Stimulated activated CD8-positive, alpha-beta memory T cell treated with anti-CD3 and anti-CD28 coated beads, Interleukin-15, amount 100 ng/mL, for 4 hours (primary cell): Measurements from ENCODE around the gene RSPRY1.
"Not testable (repeated sequence)": the region's sequence is repeated elsewhere in the genome, so short reads cannot be mapped to it uniquely, and the experiment has no call there.

ENCODE experiments used
- DNase-seq, 2 donors: peaks; one replicate each; pipeline ENCODE4 v3.0.0-alpha.2; 2020; ENCODE audit warnings: low read depth in 2 of 2

RSPRY1 gene

GRCh38 chr16:57271867-57272495 lies 85.9 kb downstream of the RSPRY1 start:
- DNase-seq: no peak

GRCh38 chr16:57273359-57273758 lies 87.2 kb downstream of the RSPRY1 start:
- no peak for DNase-seq

- no peak for DNase-seq
Observed at GRCh38 chr16:57273826-57274225, 87.7 kb downstream of the RSPRY1 start.

- not testable (repeated sequence) for DNase-seq
Observed at GRCh38 chr16:57275946-57276345, 89.8 kb downstream of the RSPRY1 start.

GRCh38 chr16:57276596-57276995 lies 90.5 kb downstream of the RSPRY1 start:
- no peak for DNase-seq

GRCh38 chr16:57277586-57277985 lies 91.5 kb downstream of the RSPRY1 start:
- DNase-seq: no peak

GRCh38 chr16:57278494-57278893 lies 92.4 kb downstream of the RSPRY1 start:
- no peak for DNase-seq

- DNase-seq: no peak
Observed at GRCh38 chr16:57279780-57280638, 93.9 kb downstream of the RSPRY1 start.

- no peak for DNase-seq
Observed at GRCh38 chr16:57281791-57282190, 95.7 kb downstream of the RSPRY1 start.

- no peak for DNase-seq
Observed at GRCh38 chr16:57282510-57283213, 96.5 kb downstream of the RSPRY1 start.

GRCh38 chr16:57283214-57283958 lies 97.3 kb downstream of the RSPRY1 start:
- DNase-seq: no peak

GRCh38 chr16:57283959-57284208 lies 97.8 kb downstream of the RSPRY1 start:
- no peak for DNase-seq

GRCh38 chr16:57284209-57284951 lies 98.3 kb downstream of the RSPRY1 start, which contains the start of gene PLLP:
TSS of gene PLLP (minus strand) at chr16:57284672. CDS start at chr16:57284540, 132 bp downstream.
- DNase-seq: no peak

GRCh38 chr16:57284952-57285363 lies 98.8 kb downstream of the RSPRY1 start:
- DNase-seq: no peak

GRCh38 chr16:57285379-57285778 lies 99.2 kb downstream of the RSPRY1 start:
- DNase-seq: no peak

GRCh38 chr16:57289391-57290257 lies 103.5 kb downstream of the RSPRY1 start:
- DNase-seq: no peak
